SHP77 (cell line): ENCODE data around the gene SFRP2.
A peak's percentile ranks its signal among the peaks of the same experiment; 100 is the strongest.

ENCODE experiments used
- DNase-seq, 2 experiments: peaks; one replicate each; lab custom pipeline; 2025; lab: John Stamatoyannopoulos, UW

SFRP2 gene

GRCh38 chr4:153771046-153771445 is 17.8 kb downstream of the SFRP2 start:
- DNase-seq: no peak

- no peak for DNase-seq
These were observed 22.1 kb downstream of the SFRP2 start for GRCh38 chr4:153766758-153767157.

- DNase-seq: peak; percentile 2 to 4
These were observed 23.0 kb downstream of the SFRP2 start for GRCh38 chr4:153765894-153766293.

- no peak for DNase-seq
These were observed 24.1 kb downstream of the SFRP2 start for GRCh38 chr4:153764601-153765368.

- no peak for DNase-seq
These were observed 25.5 kb downstream of the SFRP2 start for GRCh38 chr4:153763404-153763803.

GRCh38 chr4:153759407-153760316 is 29.2 kb downstream of the SFRP2 start, which contains the start of gene RNF175:
Gene RNF175 (minus strand): TSS chr4:153760024. CDS start chr4:153759862, 162 bp downstream.
- DNase-seq: no peak

GRCh38 chr4:153758688-153759406 is 30.0 kb downstream of the SFRP2 start:
- DNase-seq: no peak

GRCh38 chr4:153758136-153758535 is 30.7 kb downstream of the SFRP2 start:
- DNase-seq: no peak

- DNase-seq: no peak
These were observed 31.5 kb downstream of the SFRP2 start for GRCh38 chr4:153757407-153757806.

- no peak for DNase-seq
These were observed 33.7 kb downstream of the SFRP2 start for GRCh38 chr4:153755186-153755585.

GRCh38 chr4:153750197-153750817 is 38.6 kb downstream of the SFRP2 start:
- peak; percentile 41 to 59 for DNase-seq

GRCh38 chr4:153748378-153748777 is 40.5 kb downstream of the SFRP2 start:
- no peak for DNase-seq

GRCh38 chr4:153747406-153747955 is 41.4 kb downstream of the SFRP2 start:
- DNase-seq: no peak

- no peak for DNase-seq
These were observed 43.2 kb downstream of the SFRP2 start for GRCh38 chr4:153745651-153746050.

- no peak for DNase-seq
These were observed 47.3 kb downstream of the SFRP2 start for GRCh38 chr4:153741541-153741940.

- no peak for DNase-seq
These were observed 52.9 kb downstream of the SFRP2 start for GRCh38 chr4:153735906-153736461.

GRCh38 chr4:153733751-153734448 is 55.0 kb downstream of the SFRP2 start:
- DNase-seq: no peak

GRCh38 chr4:153731239-153731638 is 57.6 kb downstream of the SFRP2 start:
- no peak for DNase-seq
